Mammary epithelial cell (primary cell): ENCODE measurements around the gene P2RX1.

Source experiments
- EZH2 ChIP-seq: IDR thresholded peaks from 2 replicates; pipeline ENCODE4 v1.6.1; 2012; ENCODE audit warnings: low read length, inconsistent platforms, borderline replicate concordance
- TF ChIP-seq, protein P1 (sequence below), 2 donors: IDR thresholded peaks in 1 of 2; conservative IDR thresholded peaks in 1 of 2; 2 replicates each; pipeline ENCODE4 v1.5.1; 2011 to 2012; ENCODE audit warnings: inconsistent platforms in 2 of 2, low read length in 2 of 2, mild to moderate bottlenecking in 2 of 2, control low read depth in 1 of 2, low read depth in 1 of 2; ENCODE audit not compliant: insufficient read depth in 1 of 2; ENCODE audit errors: extremely low read depth in 1 of 2

DNA sequence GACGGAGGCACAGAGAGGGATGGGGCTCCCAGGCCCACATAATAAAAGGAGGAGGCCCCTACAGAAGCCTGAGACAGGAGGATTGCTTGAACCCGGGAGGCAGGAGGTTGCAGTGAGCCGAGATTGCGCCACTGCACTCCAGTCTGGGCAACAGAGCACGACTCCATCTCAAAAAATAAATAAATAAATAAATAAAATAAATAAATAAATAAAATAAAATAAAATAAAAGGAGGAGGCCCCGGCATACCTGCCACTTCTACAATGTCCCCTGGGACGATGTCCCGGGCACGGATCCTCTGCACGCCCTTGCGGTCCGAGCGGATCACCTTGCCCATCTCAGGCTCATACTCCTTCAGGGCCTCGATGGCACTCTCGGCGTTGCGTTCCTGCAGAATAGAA lies 34.7 kb upstream of the P2RX1 start:
- TF ChIP-seq, protein P1, sequence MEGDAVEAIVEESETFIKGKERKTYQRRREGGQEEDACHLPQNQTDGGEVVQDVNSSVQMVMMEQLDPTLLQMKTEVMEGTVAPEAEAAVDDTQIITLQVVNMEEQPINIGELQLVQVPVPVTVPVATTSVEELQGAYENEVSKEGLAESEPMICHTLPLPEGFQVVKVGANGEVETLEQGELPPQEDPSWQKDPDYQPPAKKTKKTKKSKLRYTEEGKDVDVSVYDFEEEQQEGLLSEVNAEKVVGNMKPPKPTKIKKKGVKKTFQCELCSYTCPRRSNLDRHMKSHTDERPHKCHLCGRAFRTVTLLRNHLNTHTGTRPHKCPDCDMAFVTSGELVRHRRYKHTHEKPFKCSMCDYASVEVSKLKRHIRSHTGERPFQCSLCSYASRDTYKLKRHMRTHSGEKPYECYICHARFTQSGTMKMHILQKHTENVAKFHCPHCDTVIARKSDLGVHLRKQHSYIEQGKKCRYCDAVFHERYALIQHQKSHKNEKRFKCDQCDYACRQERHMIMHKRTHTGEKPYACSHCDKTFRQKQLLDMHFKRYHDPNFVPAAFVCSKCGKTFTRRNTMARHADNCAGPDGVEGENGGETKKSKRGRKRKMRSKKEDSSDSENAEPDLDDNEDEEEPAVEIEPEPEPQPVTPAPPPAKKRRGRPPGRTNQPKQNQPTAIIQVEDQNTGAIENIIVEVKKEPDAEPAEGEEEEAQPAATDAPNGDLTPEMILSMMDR (conservative IDR thresholded peaks at IDR 0.05 in 1 of 2, IDR thresholded peaks at IDR 0.05 in 1 of 2; ENCODE audit: extremely low read depth in 1 of 2, insufficient read depth in 1 of 2, low read depth in 1 of 2, low read length in 2 of 2) = no peak
- TF ChIP-seq EZH2 = no peak
